SK-N-SH treated with all-trans-retinoic acid at 6 μM for 48 hours (cell line): ENCODE data around the gene OR2T29.
"Not testable (repeated sequence)": the region's sequence is repeated elsewhere in the genome, so short reads cannot be mapped to it uniquely, and the experiment has no call there.

Experiments used
- GLIS3 ChIP-seq: fragments of 250-450 bp; sonication (Bioruptor Pico); IDR thresholded peaks from 2 replicates; pipeline ENCODE4 v1.5.0; 2020; ENCODE audit warnings: mild to moderate bottlenecking, moderate library complexity
- SNAI2 ChIP-seq: fragments of 250-450 bp; sonication (Bioruptor Pico); IDR thresholded peaks from 2 replicates; pipeline ENCODE4 v1.5.0; 2020; ENCODE audit warnings: mild to moderate bottlenecking, moderate library complexity
- TF ChIP-seq, protein P1 (sequence below): fragments of 250-450 bp; sonication (Bioruptor Pico); IDR thresholded peaks from 2 replicates; pipeline ENCODE4 v1.5.1; 2020; ENCODE audit warnings: low read depth, mild to moderate bottlenecking, moderate library complexity

DNA sequence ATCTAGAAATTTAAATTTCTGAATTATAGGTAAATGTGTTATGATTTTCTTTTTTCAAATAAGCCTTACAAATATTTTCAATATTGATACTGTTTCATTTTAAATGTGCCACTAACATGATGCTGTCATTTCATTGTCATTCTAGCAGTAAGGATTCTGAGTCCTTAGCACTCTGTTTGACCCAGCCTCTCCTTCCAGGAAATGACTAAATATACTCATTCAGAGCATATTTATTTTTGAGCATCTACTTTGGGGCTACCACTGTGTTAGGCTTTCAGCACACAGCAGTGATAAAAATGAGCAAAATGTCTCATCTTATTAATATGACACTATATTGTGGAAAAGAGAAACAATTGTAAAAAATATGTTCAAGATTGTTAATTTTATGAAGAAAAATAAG, 52.4 kb downstream of the OR2T29 start:
- TF ChIP-seq SNAI2, GLIS3 (CRISPR knock-in tag): not testable (repeated sequence)
- TF ChIP-seq, protein P1, sequence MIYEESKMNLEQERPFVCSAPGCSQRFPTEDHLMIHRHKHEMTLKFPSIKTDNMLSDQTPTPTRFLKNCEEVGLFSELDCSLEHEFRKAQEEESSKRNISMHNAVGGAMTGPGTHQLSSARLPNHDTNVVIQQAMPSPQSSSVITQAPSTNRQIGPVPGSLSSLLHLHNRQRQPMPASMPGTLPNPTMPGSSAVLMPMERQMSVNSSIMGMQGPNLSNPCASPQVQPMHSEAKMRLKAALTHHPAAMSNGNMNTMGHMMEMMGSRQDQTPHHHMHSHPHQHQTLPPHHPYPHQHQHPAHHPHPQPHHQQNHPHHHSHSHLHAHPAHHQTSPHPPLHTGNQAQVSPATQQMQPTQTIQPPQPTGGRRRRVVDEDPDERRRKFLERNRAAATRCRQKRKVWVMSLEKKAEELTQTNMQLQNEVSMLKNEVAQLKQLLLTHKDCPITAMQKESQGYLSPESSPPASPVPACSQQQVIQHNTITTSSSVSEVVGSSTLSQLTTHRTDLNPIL = not testable (repeated sequence)
